GM18526 (cell line): ENCODE results near the gene RBM27.

Source experiments
- POLR2A ChIP-seq: IDR thresholded peaks from 3 replicates; pipeline ENCODE4 v1.6.1; 2011; ENCODE audit not compliant: insufficient read length; ENCODE audit errors: extremely low read depth

Gene RBM27, protein sequence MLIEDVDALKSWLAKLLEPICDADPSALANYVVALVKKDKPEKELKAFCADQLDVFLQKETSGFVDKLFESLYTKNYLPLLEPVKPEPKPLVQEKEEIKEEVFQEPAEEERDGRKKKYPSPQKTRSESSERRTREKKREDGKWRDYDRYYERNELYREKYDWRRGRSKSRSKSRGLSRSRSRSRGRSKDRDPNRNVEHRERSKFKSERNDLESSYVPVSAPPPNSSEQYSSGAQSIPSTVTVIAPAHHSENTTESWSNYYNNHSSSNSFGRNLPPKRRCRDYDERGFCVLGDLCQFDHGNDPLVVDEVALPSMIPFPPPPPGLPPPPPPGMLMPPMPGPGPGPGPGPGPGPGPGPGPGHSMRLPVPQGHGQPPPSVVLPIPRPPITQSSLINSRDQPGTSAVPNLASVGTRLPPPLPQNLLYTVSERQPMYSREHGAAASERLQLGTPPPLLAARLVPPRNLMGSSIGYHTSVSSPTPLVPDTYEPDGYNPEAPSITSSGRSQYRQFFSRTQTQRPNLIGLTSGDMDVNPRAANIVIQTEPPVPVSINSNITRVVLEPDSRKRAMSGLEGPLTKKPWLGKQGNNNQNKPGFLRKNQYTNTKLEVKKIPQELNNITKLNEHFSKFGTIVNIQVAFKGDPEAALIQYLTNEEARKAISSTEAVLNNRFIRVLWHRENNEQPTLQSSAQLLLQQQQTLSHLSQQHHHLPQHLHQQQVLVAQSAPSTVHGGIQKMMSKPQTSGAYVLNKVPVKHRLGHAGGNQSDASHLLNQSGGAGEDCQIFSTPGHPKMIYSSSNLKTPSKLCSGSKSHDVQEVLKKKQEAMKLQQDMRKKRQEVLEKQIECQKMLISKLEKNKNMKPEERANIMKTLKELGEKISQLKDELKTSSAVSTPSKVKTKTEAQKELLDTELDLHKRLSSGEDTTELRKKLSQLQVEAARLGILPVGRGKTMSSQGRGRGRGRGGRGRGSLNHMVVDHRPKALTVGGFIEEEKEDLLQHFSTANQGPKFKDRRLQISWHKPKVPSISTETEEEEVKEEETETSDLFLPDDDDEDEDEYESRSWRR

GRCh38 chr5:146203011-146203871, at the start of gene RBM27:
RBM27 (plus strand) TSS chr5:146203605; CDS start chr5:146203766, 161 bp downstream.
- peak; percentile 75 for TF ChIP-seq POLR2A

DNA sequence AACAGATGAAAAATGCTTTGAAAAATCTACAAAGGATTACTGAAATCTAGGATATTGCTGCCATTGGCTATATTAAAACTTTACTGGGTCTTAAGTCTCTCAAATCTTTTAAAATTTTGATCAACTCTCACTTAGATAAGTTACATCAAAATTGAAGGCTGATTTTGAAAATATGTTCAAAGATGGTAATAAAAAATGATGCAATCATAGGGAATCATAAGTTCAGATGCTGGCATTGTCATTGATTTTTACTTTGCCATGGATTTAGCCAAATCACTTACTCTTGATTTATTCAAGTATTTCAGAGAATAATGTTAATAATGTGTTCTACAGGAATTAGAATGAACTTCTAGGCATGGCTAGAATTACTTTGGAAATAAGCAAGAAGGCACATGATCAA, 45.1 kb upstream of the RBM27 start:
- no peak for TF ChIP-seq POLR2A

GRCh38 chr5:146164382-146164781, 39.0 kb upstream of the RBM27 start:
- no peak for TF ChIP-seq POLR2A

- no peak for TF ChIP-seq POLR2A
Observed at GRCh38 chr5:146165460-146165859, 37.9 kb upstream of the RBM27 start.

DNA sequence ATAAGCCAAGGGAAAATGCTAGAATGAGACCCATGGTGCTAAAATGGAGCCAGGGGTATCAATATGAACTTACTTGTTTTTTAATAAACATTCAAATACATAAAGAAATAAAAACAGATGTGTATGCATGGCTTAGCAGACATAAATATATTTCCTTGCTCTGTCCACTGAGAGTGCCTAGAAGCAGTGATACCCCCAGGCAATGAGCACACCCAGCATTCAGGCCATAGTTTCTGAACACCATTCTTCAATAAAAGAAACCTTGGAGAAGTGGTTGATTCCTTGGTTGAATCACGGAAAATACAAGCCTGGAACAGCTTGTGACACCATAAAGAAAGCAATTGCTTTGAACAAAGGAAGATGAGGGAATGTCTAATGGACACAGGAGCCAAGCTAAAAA, 37.5 kb upstream of the RBM27 start:
- TF ChIP-seq POLR2A: no peak

DNA sequence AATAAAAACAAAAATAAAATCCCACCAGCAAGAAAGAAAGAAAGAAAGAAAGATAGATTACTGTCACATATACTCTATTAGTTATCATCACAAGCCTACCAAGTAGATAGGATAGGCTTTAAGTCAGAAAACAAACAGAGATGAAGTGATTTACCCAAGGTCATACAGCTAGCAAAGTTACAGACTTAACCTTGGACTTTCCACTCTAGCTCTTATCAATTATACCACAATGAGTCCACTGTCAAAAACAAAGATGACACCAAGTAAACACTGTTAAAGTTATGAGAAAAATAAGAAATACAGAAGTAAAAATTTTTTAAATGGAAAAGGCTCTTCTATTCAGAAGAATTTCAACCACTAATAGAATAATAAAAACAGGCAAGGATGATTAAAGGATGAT, 34.3 kb upstream of the RBM27 start:
- TF ChIP-seq POLR2A: no peak

DNA sequence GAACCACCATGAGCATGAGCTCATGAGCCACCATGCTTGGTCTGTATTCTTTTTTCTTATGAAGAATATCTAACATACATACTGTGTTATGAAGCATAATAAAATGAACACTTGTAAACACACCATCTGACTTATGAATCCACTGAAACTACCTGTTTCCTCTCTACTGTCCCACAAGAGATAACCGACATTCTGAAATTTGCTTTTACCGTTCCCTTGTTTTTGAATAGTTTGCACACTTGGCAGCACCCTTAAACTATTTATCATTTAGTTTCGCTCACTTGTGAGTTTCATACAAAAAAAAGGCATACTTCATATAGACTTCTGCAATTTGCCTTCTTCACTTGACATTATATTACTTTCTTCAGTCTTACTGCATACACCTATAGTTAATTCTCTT, 29.8 kb upstream of the RBM27 start:
- TF ChIP-seq POLR2A: no peak

DNA sequence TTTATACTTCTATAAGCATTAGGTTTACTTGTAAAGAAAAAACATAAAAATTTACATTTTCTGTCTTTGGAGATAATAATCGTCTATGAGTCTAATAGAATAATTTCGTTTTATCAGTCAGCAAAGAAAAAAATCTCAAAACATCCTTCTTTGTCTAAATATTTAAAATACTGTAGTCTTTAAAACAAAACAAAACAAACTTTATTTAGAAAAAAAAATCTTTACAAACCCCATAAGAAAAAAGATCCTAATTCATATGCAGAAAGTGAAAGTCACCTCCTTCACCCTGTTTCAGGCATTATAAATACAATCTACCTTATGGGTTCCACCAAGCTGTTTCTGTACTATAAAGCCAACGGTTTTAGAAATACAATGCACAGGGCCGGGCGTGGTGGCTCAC, 26.6 kb upstream of the RBM27 start:
- TF ChIP-seq POLR2A: no peak

GRCh38 chr5:146179696-146180095, 23.7 kb upstream of the RBM27 start:
- no peak for TF ChIP-seq POLR2A

- no peak for TF ChIP-seq POLR2A
Observed at GRCh38 chr5:146185161-146185560, 18.2 kb upstream of the RBM27 start.

DNA sequence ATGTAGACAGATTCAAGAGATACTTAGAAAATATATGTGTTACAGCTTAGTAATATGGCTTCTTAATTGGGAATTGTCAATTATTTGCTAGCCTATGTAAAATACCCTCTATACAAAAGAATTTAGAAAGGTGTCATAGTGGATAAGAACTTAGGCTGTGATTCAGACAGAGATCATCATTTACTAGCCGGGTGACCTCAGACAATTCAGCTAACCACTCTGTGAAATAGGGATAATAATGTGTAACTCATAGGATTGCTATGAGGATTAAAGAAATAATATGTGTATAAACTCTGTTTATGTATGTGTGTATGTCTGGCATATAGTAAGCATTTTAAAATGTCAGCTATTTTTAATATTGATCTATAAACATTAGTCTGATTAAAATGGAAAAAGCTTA, 15.0 kb upstream of the RBM27 start:
- TF ChIP-seq POLR2A: no peak

GRCh38 chr5:146192571-146193043, 10.8 kb upstream of the RBM27 start:
- TF ChIP-seq POLR2A: no peak

- TF ChIP-seq POLR2A: no peak
Observed at GRCh38 chr5:146193285-146193684, 10.1 kb upstream of the RBM27 start.

DNA sequence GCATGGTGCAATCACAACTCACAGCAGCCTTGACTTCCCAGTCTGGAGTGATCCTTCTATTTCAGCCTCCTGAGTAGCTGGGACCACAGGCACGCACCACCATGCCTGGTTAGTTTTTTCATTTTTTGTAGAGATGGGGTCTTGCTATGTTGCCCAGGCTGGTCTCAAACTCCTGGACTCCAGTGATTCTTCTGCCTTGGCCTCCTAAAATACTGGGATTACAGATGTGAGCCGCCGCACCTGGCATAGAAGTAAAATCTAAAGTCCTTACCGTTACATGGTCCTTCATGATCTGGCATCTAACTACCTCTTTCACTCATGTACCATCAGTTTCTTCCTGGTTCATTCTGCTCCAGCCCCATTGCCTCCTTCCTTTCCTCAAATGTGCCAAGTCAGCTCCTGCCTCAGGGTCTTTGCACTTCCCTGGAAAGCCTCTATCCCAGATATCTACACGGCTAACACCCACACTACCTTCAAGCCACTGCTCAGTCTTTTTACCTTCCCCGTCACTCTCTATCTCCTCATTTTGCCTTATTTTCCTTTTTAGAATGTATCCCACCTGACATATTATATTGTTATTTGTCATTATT, 6.9 kb upstream of the RBM27 start:
- no peak for TF ChIP-seq POLR2A
